ENCODE measurements around the gene KCTD15. TPM values are rescaled to one million over a fixed set of nuclear protein-coding genes. Genes with fewer than 3 reads are reported as not detected.

KCTD15 gene
- polyA plus RNA-seq, 1 experiment, result 59.1 TPM

GRCh38 chr19:33780251-33780650 lies 16.4 kb upstream of the KCTD15 start:
- ChIA-PET CTCF (interaction anchor here (0.7 to 4.5 kb wide), 5 partner anchors 16 to 316 kb away, joined by 3 to 91 read pairs (median 48); partner anchors contain the start of gene KCTD15), POLR2A (no interaction called here)
- no peaks in the 10 kb centered on the region for H3K36me3 ChIP-seq (ENCODE audit: control insufficient read depth, insufficient read depth, low read length)
- no peak overlapping the region for H3K4me3 ChIP-seq (ENCODE audit: low read depth, low read length)
- TF ChIP-seq CTCF (IDR thresholded peaks at IDR 0.05; ENCODE audit: insufficient read depth, low read depth, low read length), result no peak
- H3K27me3 ChIP-seq (ENCODE audit: control insufficient read depth, insufficient read depth, low read length), result peaks cover 2% of the 10 kb centered on the region; the same call in 1 of the 2 replicates
- DNase-seq (ENCODE audit: low read depth), result no peak

GRCh38 chr19:33780746-33781145 lies 15.9 kb upstream of the KCTD15 start:
- DNase-seq (ENCODE audit: low read depth), result no peak
- POLR2A ChIA-PET, result no interaction called here
- H3K4me3 ChIP-seq (ENCODE audit: low read depth, low read length), result no peak overlapping the region
- CTCF ChIA-PET, result interaction anchor here (4.0 kb wide), 1 partner anchor 217 kb away, joined by 85 read pairs; no protein-coding TSS in a partner anchor
- no peaks in the 10 kb centered on the region for H3K36me3 ChIP-seq (ENCODE audit: control insufficient read depth, insufficient read depth, low read length)
- TF ChIP-seq CTCF (IDR thresholded peaks at IDR 0.05; ENCODE audit: insufficient read depth, low read depth, low read length), result no peak
- peaks cover 2% of the 10 kb centered on the region; the same call in 1 of the 2 replicates for H3K27me3 ChIP-seq (ENCODE audit: control insufficient read depth, insufficient read depth, low read length)

- DNase-seq (ENCODE audit: low read depth), result no peak
- CTCF ChIA-PET, result interaction anchor here (1.0 to 2.2 kb wide), 2 partner anchors 9 to 13 kb away, joined by 3 to 9 read pairs; no protein-coding TSS in a partner anchor
These were observed 15.2 kb upstream of the KCTD15 start for GRCh38 chr19:33781415-33781935.

GRCh38 chr19:33781996-33782395 lies 14.7 kb upstream of the KCTD15 start:
- no peaks in the 10 kb centered on the region for H3K36me3 ChIP-seq (ENCODE audit: control insufficient read depth, insufficient read depth, low read length)
- H3K27me3 ChIP-seq (ENCODE audit: control insufficient read depth, insufficient read depth, low read length), result peaks cover 2% of the 10 kb centered on the region; the same call in 1 of the 2 replicates
- H3K4me3 ChIP-seq (ENCODE audit: low read depth, low read length), result no peak overlapping the region
- no peak for TF ChIP-seq CTCF (IDR thresholded peaks at IDR 0.05; ENCODE audit: insufficient read depth, low read depth, low read length)
- ChIA-PET CTCF (interaction anchor here (1.0 to 2.2 kb wide), 2 partner anchors 10 to 13 kb away, joined by 3 to 9 read pairs; no protein-coding TSS in a partner anchor), POLR2A (no interaction called here)
- DNase-seq (ENCODE audit: low read depth), result no peak

More at GRCh38 chr19:33781415-33781935, 15.2 kb upstream of the KCTD15 start:
- Histone ChIP-seq H3K4me3 (ENCODE audit: low read depth, low read length) (no peak overlapping the region), H3K27me3 (ENCODE audit: control insufficient read depth, insufficient read depth, low read length) (peaks cover 2% of the 10 kb centered on the region; the same call in 1 of the 2 replicates), H3K36me3 (ENCODE audit: control insufficient read depth, insufficient read depth, low read length) (no peaks in the 10 kb centered on the region)
- POLR2A ChIA-PET, result no interaction called here
- no peak for TF ChIP-seq CTCF (IDR thresholded peaks at IDR 0.05; ENCODE audit: insufficient read depth, low read depth, low read length)

- peaks cover 2% of the 10 kb centered on the region; the same call in 1 of the 2 replicates for H3K27me3 ChIP-seq (ENCODE audit: control insufficient read depth, insufficient read depth, low read length)
- H3K4me3 ChIP-seq (ENCODE audit: low read depth, low read length), result no peak overlapping the region
- DNase-seq (ENCODE audit: low read depth), result no peak
- H3K36me3 ChIP-seq (ENCODE audit: control insufficient read depth, insufficient read depth, low read length), result no peaks in the 10 kb centered on the region
- CTCF ChIA-PET, result interaction anchor here (0.9 to 2.9 kb wide), 5 partner anchors 10 to 312 kb away, joined by 3 to 17 read pairs (median 5); no protein-coding TSS in a partner anchor
- no peak for TF ChIP-seq CTCF (IDR thresholded peaks at IDR 0.05; ENCODE audit: insufficient read depth, low read depth, low read length)
- POLR2A ChIA-PET, result no interaction called here
These were observed 12.2 kb upstream of the KCTD15 start for GRCh38 chr19:33784432-33784831.

Measured in BJ (cell line).